ENCODE results near the gene PAIP1.

- TF ChIP-seq, protein P1, sequence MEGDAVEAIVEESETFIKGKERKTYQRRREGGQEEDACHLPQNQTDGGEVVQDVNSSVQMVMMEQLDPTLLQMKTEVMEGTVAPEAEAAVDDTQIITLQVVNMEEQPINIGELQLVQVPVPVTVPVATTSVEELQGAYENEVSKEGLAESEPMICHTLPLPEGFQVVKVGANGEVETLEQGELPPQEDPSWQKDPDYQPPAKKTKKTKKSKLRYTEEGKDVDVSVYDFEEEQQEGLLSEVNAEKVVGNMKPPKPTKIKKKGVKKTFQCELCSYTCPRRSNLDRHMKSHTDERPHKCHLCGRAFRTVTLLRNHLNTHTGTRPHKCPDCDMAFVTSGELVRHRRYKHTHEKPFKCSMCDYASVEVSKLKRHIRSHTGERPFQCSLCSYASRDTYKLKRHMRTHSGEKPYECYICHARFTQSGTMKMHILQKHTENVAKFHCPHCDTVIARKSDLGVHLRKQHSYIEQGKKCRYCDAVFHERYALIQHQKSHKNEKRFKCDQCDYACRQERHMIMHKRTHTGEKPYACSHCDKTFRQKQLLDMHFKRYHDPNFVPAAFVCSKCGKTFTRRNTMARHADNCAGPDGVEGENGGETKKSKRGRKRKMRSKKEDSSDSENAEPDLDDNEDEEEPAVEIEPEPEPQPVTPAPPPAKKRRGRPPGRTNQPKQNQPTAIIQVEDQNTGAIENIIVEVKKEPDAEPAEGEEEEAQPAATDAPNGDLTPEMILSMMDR (IDR thresholded peaks at IDR 0.05), result no peak
- TF ChIP-seq POLR2A (IDR thresholded peaks at IDR 0.05) (no peak), POLR2AphosphoS5 (IDR thresholded peaks at IDR 0.05) (no peak), EP300 (IDR thresholded peaks at IDR 0.05) (no peak)
Observed at GRCh38 chr5:43561356-43561755, 4.5 kb upstream of the PAIP1 start.

Measured in sigmoid colon (tissue), 4 donors.